Suprapubic skin (tissue), 4 donors: ENCODE results near the gene TFE3. TPM values are rescaled to one million over a fixed set of nuclear protein-coding genes. Genes with fewer than 3 reads are reported as not detected.

Experiments
- DNase-seq, 2 donors: peaks; one replicate each; pipeline ENCODE4 v3.0.0-alpha.2; 2019; ENCODE audit warnings: low spot score in 2 of 2
- H3K27ac ChIP-seq: fragments of 200-600 bp; sonication (generic); one replicate; pipeline ENCODE4 v1.5.1; 2019
- H3K27me3 ChIP-seq: fragments of 200-600 bp; sonication (generic); one replicate; pipeline ENCODE4 v1.5.1; 2019
- H3K36me3 ChIP-seq: fragments of 200-600 bp; sonication (generic); one replicate; pipeline ENCODE4 v1.5.1; 2019
- H3K4me1 ChIP-seq: fragments of 200-600 bp; sonication (generic); one replicate; pipeline ENCODE4 v1.5.1; 2019
- H3K4me3 ChIP-seq: fragments of 200-600 bp; sonication (generic); one replicate; pipeline ENCODE4 v1.5.1; 2019; ENCODE audit warnings: mild to moderate bottlenecking
- H3K9me3 ChIP-seq: fragments of 200-600 bp; sonication (generic); one replicate; pipeline ENCODE4 v1.5.1; 2019
- EP300 ChIP-seq: sonication (generic); formaldehyde crosslinking; IDR thresholded peaks from one replicate; pipeline ENCODE4 v1.6.1; 2017; ENCODE audit warnings: antibody characterized with exemption
- POLR2A ChIP-seq, 2 donors: fragments of 450-650 bp; IDR thresholded peaks; one replicate each; pipeline ENCODE4 v1.6.1; 2017; ENCODE audit warnings: antibody characterized with exemption in 2 of 2, mild to moderate bottlenecking in 2 of 2, moderate library complexity in 2 of 2
- POLR2AphosphoS5 ChIP-seq, 3 donors: sonication (generic); formaldehyde crosslinking; IDR thresholded peaks; one replicate each; pipeline ENCODE4 v1.6.1; 2017; ENCODE audit warnings: antibody characterized with exemption in 3 of 3
- WGBS: methylation state at CpG from one replicate; pipeline ENCODE4 v1.1.5; 2018; 5-methylcytosine and 5-hydroxymethylcytosine counted together
- total RNA-seq, 4 donors: library from RNA; depleted of rRNA; stranded (reverse); fragments of >200 nt; gene quantifications; one replicate each; pipeline ENCODE4 v1.1.0, GENCODE V29; 2016
- TF ChIP-seq, protein P1 (sequence below), 2 donors: fragments of 200-600 bp in 1 of 2; fragments of 450-650 bp in 1 of 2; sonication (generic) in 1 of 2; IDR thresholded peaks; one replicate each; pipeline ENCODE4 v1.5.1; 2016 to 2019; ENCODE audit warnings: antibody characterized with exemption in 2 of 2, mild to moderate bottlenecking in 1 of 2, moderate library complexity in 1 of 2

The TFE3 gene
- total RNA-seq, 4 donors from 2014 or later: 40.4 to 54.9 (median 50.3) TPM

DNA sequence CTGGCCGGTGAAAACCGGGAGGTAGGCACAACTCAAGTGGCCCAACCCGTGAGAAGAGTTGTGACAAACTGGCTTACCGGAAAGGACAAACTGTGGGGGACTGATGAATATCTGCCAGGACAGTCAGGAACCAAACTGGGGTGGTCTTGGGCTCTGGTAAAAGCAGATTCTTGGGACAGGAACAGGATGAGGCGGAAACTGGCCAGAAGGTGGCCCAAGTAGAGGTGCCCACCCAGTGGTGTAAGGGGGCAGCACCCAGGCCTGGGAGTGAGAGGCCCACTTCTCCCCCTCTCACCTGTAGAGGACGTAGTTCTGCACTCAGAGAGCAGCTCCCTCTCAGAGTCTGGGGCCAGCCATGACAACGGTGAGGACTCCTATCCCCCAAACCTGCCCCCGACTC is 21.6 kb upstream of the TFE3 start:
- Histone ChIP-seq H3K4me3 (no peak overlapping the region), H3K27me3 (no peaks in the 10 kb centered on the region), H3K27ac (no peak overlapping the region), H3K9me3 (no peaks in the 10 kb centered on the region), H3K4me1 (no peaks in the 10 kb centered on the region), H3K36me3 (peaks cover 32% of the 10 kb centered on the region)
- TF ChIP-seq POLR2A (IDR thresholded peaks at IDR 0.05) (no peak), POLR2AphosphoS5 (IDR thresholded peaks at IDR 0.05) (no peak), EP300 (no peak)
- TF ChIP-seq, protein P1, sequence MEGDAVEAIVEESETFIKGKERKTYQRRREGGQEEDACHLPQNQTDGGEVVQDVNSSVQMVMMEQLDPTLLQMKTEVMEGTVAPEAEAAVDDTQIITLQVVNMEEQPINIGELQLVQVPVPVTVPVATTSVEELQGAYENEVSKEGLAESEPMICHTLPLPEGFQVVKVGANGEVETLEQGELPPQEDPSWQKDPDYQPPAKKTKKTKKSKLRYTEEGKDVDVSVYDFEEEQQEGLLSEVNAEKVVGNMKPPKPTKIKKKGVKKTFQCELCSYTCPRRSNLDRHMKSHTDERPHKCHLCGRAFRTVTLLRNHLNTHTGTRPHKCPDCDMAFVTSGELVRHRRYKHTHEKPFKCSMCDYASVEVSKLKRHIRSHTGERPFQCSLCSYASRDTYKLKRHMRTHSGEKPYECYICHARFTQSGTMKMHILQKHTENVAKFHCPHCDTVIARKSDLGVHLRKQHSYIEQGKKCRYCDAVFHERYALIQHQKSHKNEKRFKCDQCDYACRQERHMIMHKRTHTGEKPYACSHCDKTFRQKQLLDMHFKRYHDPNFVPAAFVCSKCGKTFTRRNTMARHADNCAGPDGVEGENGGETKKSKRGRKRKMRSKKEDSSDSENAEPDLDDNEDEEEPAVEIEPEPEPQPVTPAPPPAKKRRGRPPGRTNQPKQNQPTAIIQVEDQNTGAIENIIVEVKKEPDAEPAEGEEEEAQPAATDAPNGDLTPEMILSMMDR (IDR thresholded peaks at IDR 0.05): no peak
- WGBS: 89% methylated on average over 8 of the region's 8 CpGs
- no peak for DNase-seq

DNA sequence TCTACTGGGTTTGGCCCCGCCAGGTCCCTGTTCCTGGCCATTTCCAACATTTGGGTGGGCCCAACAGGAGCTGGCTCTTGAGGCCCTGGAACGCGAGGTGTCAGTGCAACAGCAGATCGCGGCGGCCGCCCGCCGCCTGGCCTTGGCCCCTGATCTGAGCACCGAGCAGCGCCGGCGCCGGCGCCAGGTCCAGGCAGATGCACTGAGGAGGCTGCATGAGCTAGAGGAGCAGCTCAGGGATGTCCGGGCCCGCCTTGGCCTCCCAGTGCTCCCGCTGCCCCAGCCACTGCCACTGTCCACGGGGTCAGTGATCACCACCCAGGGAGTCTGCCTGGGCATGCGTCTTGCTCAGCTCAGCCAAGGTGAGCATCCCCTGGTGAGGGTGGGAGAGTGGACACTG is 21.1 kb upstream of the TFE3 start:
- no peaks in the 10 kb centered on the region for H3K4me1 ChIP-seq
- no peaks in the 10 kb centered on the region for H3K27me3 ChIP-seq
- DNase-seq: no peak
- TF ChIP-seq, protein P1 (IDR thresholded peaks at IDR 0.05): no peak
- TF ChIP-seq POLR2A (IDR thresholded peaks at IDR 0.05) (no peak), EP300 (no peak), POLR2AphosphoS5 (IDR thresholded peaks at IDR 0.05) (no peak)
- no peak overlapping the region for H3K27ac ChIP-seq
- H3K36me3 ChIP-seq: peaks cover 32% of the 10 kb centered on the region
- no peak overlapping the region for H3K4me3 ChIP-seq
- WGBS: 87% methylated on average over 15 of the region's 20 CpGs
- H3K9me3 ChIP-seq: no peaks in the 10 kb centered on the region

DNA sequence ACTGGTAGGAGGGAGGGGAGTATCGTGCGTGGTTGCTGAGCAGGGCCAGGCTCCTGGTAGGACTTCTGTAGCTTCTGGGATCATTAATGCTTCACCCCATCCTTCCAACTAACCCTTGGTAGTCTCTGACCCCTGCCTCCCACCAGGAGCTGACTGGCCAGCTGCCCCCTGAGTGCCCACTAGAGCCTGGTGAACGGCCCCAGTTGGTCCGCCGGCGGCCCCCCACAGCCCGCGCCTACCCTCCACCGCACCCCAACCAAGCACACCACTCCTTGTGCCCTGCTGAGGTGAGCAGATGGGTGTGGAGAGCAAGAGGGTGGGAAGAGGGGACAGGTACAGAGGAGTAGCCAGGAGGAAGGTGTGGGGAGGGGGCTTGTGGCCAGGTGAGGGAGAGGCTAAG is 20.6 kb upstream of the TFE3 start:
- H3K36me3 ChIP-seq: peaks cover 32% of the 10 kb centered on the region
- H3K9me3 ChIP-seq: no peaks in the 10 kb centered on the region
- H3K27ac ChIP-seq: no peak overlapping the region
- H3K4me3 ChIP-seq: no peak overlapping the region
- TF ChIP-seq POLR2AphosphoS5 (IDR thresholded peaks at IDR 0.05) (no peak), POLR2A (IDR thresholded peaks at IDR 0.05) (no peak), EP300 (no peak)
- TF ChIP-seq, protein P1 (IDR thresholded peaks at IDR 0.05): no peak
- peaks cover under 1% of the 10 kb centered on the region for H3K4me1 ChIP-seq
- H3K27me3 ChIP-seq: no peaks in the 10 kb centered on the region
- WGBS: 92% methylated on average over 7 of the region's 9 CpGs
- DNase-seq: no peak

DNA sequence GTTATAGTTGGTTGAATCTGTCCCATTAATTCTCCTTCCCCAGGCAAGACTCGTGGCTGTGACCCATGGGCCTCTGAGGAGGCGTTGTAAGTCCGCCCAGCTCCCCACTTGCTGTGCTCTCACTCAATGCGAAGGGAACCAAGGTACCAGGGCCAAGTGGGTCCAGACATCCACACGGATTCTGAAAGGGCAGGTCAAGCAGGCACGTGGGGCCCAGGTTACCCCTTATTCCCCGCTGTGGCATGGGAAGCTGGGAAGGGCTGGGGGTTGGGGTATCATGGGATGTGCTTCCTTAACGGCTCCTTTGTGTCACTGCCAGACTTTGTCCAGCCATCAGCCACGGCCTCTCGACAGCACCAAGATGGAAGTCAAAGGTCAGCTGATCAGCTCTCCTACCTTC is 18.8 kb upstream of the TFE3 start:
- Histone ChIP-seq H3K27me3 (no peaks in the 10 kb centered on the region), H3K27ac (no peak overlapping the region), H3K36me3 (peaks cover 23% of the 10 kb centered on the region), H3K4me3 (no peak overlapping the region), H3K9me3 (no peaks in the 10 kb centered on the region), H3K4me1 (peaks cover 3% of the 10 kb centered on the region)
- DNase-seq: no peak
- TF ChIP-seq, protein P1 (IDR thresholded peaks at IDR 0.05): no peak
- TF ChIP-seq POLR2A (IDR thresholded peaks at IDR 0.05) (no peak), POLR2AphosphoS5 (IDR thresholded peaks at IDR 0.05) (no peak), EP300 (no peak)
- 80% methylated on average over 10 of the region's 10 CpGs for WGBS

DNA sequence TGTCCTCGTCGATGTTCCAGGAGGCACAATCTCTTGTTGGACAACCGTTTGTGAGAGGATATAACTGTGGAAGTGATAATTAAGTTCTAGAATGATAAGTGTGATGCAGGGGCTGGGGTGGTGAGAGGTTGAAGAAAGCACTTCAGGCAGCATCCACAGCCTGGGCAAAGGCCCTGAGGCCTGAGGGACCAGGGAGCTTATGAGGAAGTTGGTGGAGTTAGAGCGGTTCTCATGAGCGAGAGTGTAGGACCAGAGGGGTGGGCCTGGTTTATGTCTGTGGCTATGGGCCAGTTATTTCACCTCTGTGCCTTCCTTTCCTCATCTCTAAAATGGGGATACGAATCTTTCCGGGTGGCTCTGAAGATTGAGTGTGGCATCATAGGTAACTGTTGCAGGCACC is 18.3 kb upstream of the TFE3 start:
- Histone ChIP-seq H3K36me3 (peaks cover 21% of the 10 kb centered on the region), H3K4me3 (no peak overlapping the region), H3K27me3 (no peaks in the 10 kb centered on the region), H3K27ac (no peak overlapping the region), H3K9me3 (no peaks in the 10 kb centered on the region), H3K4me1 (peaks cover 3% of the 10 kb centered on the region)
- WGBS: 91% methylated on average over 7 of the region's 7 CpGs
- DNase-seq: no peak
- TF ChIP-seq, protein P1 (IDR thresholded peaks at IDR 0.05): no peak
- no peak for TF ChIP-seq POLR2AphosphoS5 (IDR thresholded peaks at IDR 0.05)
- no peak for TF ChIP-seq POLR2A (IDR thresholded peaks at IDR 0.05)
- TF ChIP-seq EP300: no peak
